ENCODE data around the gene MAGI2. TPM values are rescaled to one million over a fixed set of nuclear protein-coding genes. Genes with fewer than 3 reads are reported as not detected.

Gene MAGI2
- total RNA-seq, 1 experiment from 2014 or later = 0.22 TPM

- H3K9me2 ChIP-seq (ENCODE audit: insufficient read depth) = no peaks in the 10 kb centered on the region
- H4K20me1 ChIP-seq (ENCODE audit: insufficient read depth) = no peaks in the 10 kb centered on the region
- DNase-seq (ENCODE audit: low read depth, low spot score) = no peak
- ChIA-PET CTCF (interaction anchor here (3.5 kb wide), 1 partner anchor 9 kb away, joined by 14 read pairs; no protein-coding TSS in a partner anchor), RAD21 (ENCODE audit: low non-redundant PET in 1 of 2, low total read pairs in 2 of 2, uncharacterized antibody in 2 of 2, unreplicated experiment in 2 of 2) (no interaction called here), POLR2A (no interaction called here)
- H3K27ac ChIP-seq (ENCODE audit: low read depth, low read length) = no peak overlapping the region
- H2AFZ ChIP-seq (ENCODE audit: low read depth, low read length, poor library complexity, severe bottlenecking) = no peak overlapping the region
- H3K27me3 ChIP-seq (ENCODE audit: insufficient read depth, low read length) = no peaks in the 10 kb centered on the region
- TF ChIP-seq, protein P1, sequence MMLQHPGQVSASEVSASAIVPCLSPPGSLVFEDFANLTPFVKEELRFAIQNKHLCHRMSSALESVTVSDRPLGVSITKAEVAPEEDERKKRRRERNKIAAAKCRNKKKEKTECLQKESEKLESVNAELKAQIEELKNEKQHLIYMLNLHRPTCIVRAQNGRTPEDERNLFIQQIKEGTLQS (IDR thresholded peaks at IDR 0.05) = no peak
- TF ChIP-seq FOSL1 (IDR thresholded peaks at IDR 0.05; ENCODE audit: low read depth) (no peak), POLR2AphosphoS5 (IDR thresholded peaks at IDR 0.05; ENCODE audit: low read depth, low read length) (no peak), EZH2 (IDR thresholded peaks at IDR 0.05) (no peak)
- intact Hi-C loops (cut with micrococcal nuclease) = no loop called here
- no peaks in the 10 kb centered on the region for H3K36me3 ChIP-seq (ENCODE audit: control insufficient read depth in 1 of 2, insufficient read depth in 2 of 2, low read length in 2 of 2)
- H3K4me3 ChIP-seq (replicated peaks in 1 of 2; ENCODE audit: low read depth in 1 of 2, low read length in 2 of 2) = no peak overlapping the region
- BruUV-seq (replicated peaks) = no TSS peak
- no peaks in the 10 kb centered on the region for H3K9me3 ChIP-seq (ENCODE audit: control insufficient read depth in 1 of 2, insufficient read depth in 1 of 2, low read depth in 1 of 2, low read length in 2 of 2)
- no peak for ATAC-seq
- no peaks in the 10 kb centered on the region for H3K79me2 ChIP-seq (ENCODE audit: insufficient read depth, low read length)
- no peaks in the 10 kb centered on the region for H3K4me1 ChIP-seq (ENCODE audit: control insufficient read depth in 1 of 2, insufficient read depth in 2 of 2, low read length in 2 of 2)
- H3K9ac ChIP-seq (ENCODE audit: low read length) = no peak overlapping the region
- H3K4me2 ChIP-seq (ENCODE audit: low read length) = no peak overlapping the region
Observed at GRCh38 chr7:78011642-78012041, 1441.8 kb downstream of the MAGI2 start.

GRCh38 chr7:78007231-78007630 is 1446.2 kb downstream of the MAGI2 start:
- ATAC-seq (no peak), DNase-seq (ENCODE audit: low read depth, low spot score) (no peak)
- Histone ChIP-seq H3K27me3 (ENCODE audit: insufficient read depth, low read length) (no peaks in the 10 kb centered on the region), H3K4me3 (replicated peaks in 1 of 2; ENCODE audit: low read depth in 1 of 2, low read length in 2 of 2) (no peak overlapping the region), H3K4me2 (ENCODE audit: low read length) (no peak overlapping the region), H3K4me1 (ENCODE audit: control insufficient read depth in 1 of 2, insufficient read depth in 2 of 2, low read length in 2 of 2) (no peaks in the 10 kb centered on the region), H3K36me3 (ENCODE audit: control insufficient read depth in 1 of 2, insufficient read depth in 2 of 2, low read length in 2 of 2) (no peaks in the 10 kb centered on the region), H4K20me1 (ENCODE audit: insufficient read depth) (no peaks in the 10 kb centered on the region), H3K27ac (ENCODE audit: low read depth, low read length) (no peak overlapping the region), H3K9me3 (ENCODE audit: control insufficient read depth in 1 of 2, insufficient read depth in 1 of 2, low read depth in 1 of 2, low read length in 2 of 2) (no peaks in the 10 kb centered on the region), H3K79me2 (ENCODE audit: insufficient read depth, low read length) (no peaks in the 10 kb centered on the region), H2AFZ (ENCODE audit: low read depth, low read length, poor library complexity, severe bottlenecking) (no peak overlapping the region), H3K9me2 (ENCODE audit: insufficient read depth) (no peaks in the 10 kb centered on the region), H3K9ac (ENCODE audit: low read length) (no peak overlapping the region)
- ChIA-PET POLR2A (no interaction called here), RAD21 (ENCODE audit: low non-redundant PET in 1 of 2, low total read pairs in 2 of 2, uncharacterized antibody in 2 of 2, unreplicated experiment in 2 of 2) (no interaction called here), CTCF (no interaction called here)
- BruUV-seq (replicated peaks) = no TSS peak
- intact Hi-C loops (cut with micrococcal nuclease) = no loop called here
- no peak for TF ChIP-seq RAD21 (IDR thresholded peaks at IDR 0.05; ENCODE audit: low read depth)
- TF ChIP-seq JUND (IDR thresholded peaks at IDR 0.05) = no peak
- no peak for TF ChIP-seq EZH2 (IDR thresholded peaks at IDR 0.05)
- no peak for TF ChIP-seq ZFX (IDR thresholded peaks at IDR 0.05)
- TF ChIP-seq CEBPB (IDR thresholded peaks at IDR 0.05; ENCODE audit: low read depth) = no peak
- TF ChIP-seq ZNF274 (IDR thresholded peaks at IDR 0.05; ENCODE audit: low read depth, low read length) = no peak
- TF ChIP-seq FOSL1 (IDR thresholded peaks at IDR 0.05; ENCODE audit: low read depth) = no peak
- no peak for TF ChIP-seq ELF1 (IDR thresholded peaks at IDR 0.05; ENCODE audit: borderline replicate concordance, low read depth)
- no peak for TF ChIP-seq EZH2phosphoT487 (IDR thresholded peaks at IDR 0.05; ENCODE audit: borderline replicate concordance)
- no peak for TF ChIP-seq POLR2A (IDR thresholded peaks at IDR 0.05; ENCODE audit: borderline replicate concordance, extremely low read depth, insufficient read depth, insufficient read length)
- no peak for TF ChIP-seq CBX3 (IDR thresholded peaks at IDR 0.05; ENCODE audit: low read depth)
- TF ChIP-seq, protein P2, sequence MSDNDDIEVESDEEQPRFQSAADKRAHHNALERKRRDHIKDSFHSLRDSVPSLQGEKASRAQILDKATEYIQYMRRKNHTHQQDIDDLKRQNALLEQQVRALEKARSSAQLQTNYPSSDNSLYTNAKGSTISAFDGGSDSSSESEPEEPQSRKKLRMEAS (IDR thresholded peaks at IDR 0.05) = no peak
- no peak for TF ChIP-seq SIN3A (IDR thresholded peaks at IDR 0.05; ENCODE audit: low read depth)
- no peak for TF ChIP-seq SRF (IDR thresholded peaks at IDR 0.05; ENCODE audit: low read depth)
- TF ChIP-seq EGR1 (IDR thresholded peaks at IDR 0.05; ENCODE audit: low read depth) = no peak
- TF ChIP-seq YY1 (IDR thresholded peaks at IDR 0.05; ENCODE audit: extremely low read depth, insufficient replicate concordance, low read depth, low read length) = no peak
- TF ChIP-seq CTCF (IDR thresholded peaks at IDR 0.05 in 2 of 3, conservative IDR thresholded peaks at IDR 0.05 in 1 of 3; ENCODE audit: borderline replicate concordance in 1 of 3, insufficient read depth in 1 of 3, low read depth in 2 of 3, low read length in 2 of 3) = no peak
- TF ChIP-seq TCF7L2 (IDR thresholded peaks at IDR 0.05; ENCODE audit: borderline replicate concordance, extremely low read depth, insufficient read depth, insufficient read length) = no peak
